Measurements from ENCODE around the gene SRGAP2B. TPM values are rescaled to one million over a fixed set of nuclear protein-coding genes. Genes with fewer than 3 reads are reported as not detected.
"Not testable (repeated sequence)": the region's sequence is repeated elsewhere in the genome, so short reads cannot be mapped to it uniquely, and the experiment has no call there.

The SRGAP2B gene
- polyA plus RNA-seq, 1 donor, result 12.4 TPM

DNA sequence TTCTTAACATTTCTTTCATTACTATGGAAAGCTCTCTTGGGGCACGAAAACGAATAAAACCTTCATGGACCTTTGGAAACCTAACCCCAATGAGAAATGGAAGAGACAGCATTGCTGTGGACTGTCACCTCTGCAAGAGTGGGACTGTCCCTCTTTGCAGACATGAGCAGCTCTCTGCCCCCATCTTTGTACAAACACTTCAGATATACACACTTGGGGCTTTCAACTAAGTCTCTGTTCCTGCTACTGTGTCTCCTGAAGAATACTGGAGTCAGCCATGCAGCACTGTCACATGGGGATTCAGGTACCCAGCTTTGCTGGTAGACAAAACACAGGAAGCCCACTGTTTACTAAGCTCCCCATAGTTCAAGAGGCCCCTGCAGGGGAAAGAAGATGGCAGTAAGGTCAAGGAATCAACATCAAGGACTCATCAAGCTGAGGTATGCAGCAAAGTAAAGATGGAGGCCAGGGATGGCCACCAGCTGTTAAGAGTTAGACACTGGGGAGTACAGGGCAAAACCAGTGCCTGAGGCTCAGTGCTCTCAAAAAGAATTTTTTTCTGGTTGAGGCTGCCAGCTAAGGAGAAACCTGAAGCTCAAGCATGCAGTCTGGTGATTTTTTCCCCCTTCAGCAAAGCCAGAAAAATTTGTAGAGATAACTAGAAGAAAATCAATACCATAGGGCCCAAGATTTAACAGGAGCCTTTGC lies 31.0 kb downstream of the SRGAP2B start:
- H3K36me3 ChIP-seq (ENCODE audit: control insufficient read depth, insufficient read depth, low read length), result not testable (repeated sequence)
- WGBS (ENCODE audit: insufficient coverage, low lambda C conversion rate), result no CpG with 5 or more reads among the region's 2 CpGs

DNA sequence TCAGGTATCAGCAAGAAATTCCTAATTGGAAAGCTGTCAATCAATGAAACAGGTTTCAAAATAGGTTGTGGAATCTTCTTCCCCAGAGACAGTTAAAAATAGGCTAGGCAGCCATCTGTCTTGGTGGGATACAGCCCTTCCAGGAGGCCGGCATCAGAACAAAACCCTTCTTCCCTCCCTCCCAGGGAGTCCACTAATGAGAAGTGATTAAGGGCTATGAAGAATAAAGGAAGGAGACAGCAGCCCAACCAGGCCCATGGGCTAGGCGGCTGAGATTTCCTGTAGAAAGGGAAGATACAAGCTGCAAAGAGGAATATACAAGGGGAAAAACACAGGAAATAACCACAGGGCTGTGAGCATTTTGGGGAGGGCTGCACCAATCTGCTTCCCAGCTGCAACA lies 31.8 kb downstream of the SRGAP2B start:
- not testable (repeated sequence) for DNase-seq; H3K4me3 ChIP-seq (ENCODE audit: low read length)
- WGBS (ENCODE audit: insufficient coverage, low lambda C conversion rate), result no CpG with 5 or more reads among the region's 2 CpGs

More for the DNA sequence above, 31.0 kb downstream of the SRGAP2B start:
- not testable (repeated sequence) for H3K4me1 ChIP-seq (ENCODE audit: control insufficient read depth, insufficient read depth, low read length); H3K4me3 ChIP-seq (ENCODE audit: low read length); H3K27me3 ChIP-seq (ENCODE audit: control insufficient read depth, insufficient read depth, low read length); DNase-seq; H3K27ac ChIP-seq (ENCODE audit: low read length); H3K9me3 ChIP-seq (ENCODE audit: control insufficient read depth, low read depth, low read length)

DNA sequence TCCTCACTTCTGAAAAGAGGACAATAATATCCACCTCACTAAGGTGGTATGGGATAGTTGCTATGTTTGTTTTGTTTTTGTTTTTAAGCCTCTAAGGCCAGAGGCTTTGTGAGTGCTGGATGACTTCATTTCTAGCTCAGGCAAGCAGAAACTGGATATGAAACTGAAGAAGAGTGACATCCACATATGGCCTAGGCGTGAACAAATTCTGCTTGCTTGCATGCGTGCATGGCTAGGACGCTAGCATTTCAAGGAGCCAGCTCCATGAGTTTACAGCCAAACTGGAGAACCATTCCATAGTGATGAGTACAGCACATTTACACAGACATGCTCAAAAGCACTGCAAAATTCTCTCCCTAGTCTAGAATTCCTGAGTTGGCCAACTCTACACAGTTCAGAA lies 36.9 kb downstream of the SRGAP2B start:
- not testable (repeated sequence) for H3K9me3 ChIP-seq (ENCODE audit: control insufficient read depth, low read depth, low read length); H3K4me3 ChIP-seq (ENCODE audit: low read length); H3K27me3 ChIP-seq (ENCODE audit: control insufficient read depth, insufficient read depth, low read length); H3K36me3 ChIP-seq (ENCODE audit: control insufficient read depth, insufficient read depth, low read length); H3K27ac ChIP-seq (ENCODE audit: low read length); H3K4me1 ChIP-seq (ENCODE audit: control insufficient read depth, insufficient read depth, low read length); DNase-seq
- no CpG with 5 or more reads among the region's 3 CpGs for WGBS (ENCODE audit: insufficient coverage, low lambda C conversion rate)

More for the DNA sequence above, 31.8 kb downstream of the SRGAP2B start:
- not testable (repeated sequence) for H3K27me3 ChIP-seq (ENCODE audit: control insufficient read depth, insufficient read depth, low read length); H3K36me3 ChIP-seq (ENCODE audit: control insufficient read depth, insufficient read depth, low read length); H3K27ac ChIP-seq (ENCODE audit: low read length); H3K9me3 ChIP-seq (ENCODE audit: control insufficient read depth, low read depth, low read length); H3K4me1 ChIP-seq (ENCODE audit: control insufficient read depth, insufficient read depth, low read length)

DNA sequence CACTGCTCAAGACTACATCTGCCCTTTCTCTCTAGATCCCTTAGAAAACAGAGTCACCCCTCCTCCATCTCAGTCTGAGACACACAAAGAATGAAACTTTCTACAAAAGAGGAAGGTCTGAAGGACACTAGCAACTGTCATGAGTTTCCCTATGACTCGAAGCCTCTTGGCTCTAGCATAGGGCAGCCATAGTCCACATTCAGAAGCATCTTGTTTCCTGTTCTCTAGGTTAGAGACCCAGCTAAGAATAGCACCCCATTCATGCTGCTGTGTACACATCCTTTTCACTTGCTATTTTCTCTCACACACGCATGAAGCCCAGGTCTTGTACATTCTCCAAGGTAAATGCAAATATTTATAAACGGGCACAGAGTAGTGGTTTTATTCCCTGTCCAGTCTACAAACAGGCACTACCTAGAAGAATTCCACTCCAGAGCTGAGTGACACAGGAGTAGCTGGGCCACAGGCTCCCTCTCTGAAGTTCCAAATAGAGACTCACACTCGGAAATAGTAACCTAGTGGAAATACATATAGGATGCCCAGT lies 39.8 kb downstream of the SRGAP2B start:
- H3K27me3 ChIP-seq (ENCODE audit: control insufficient read depth, insufficient read depth, low read length); H3K27ac ChIP-seq (ENCODE audit: low read length); DNase-seq; H3K4me3 ChIP-seq (ENCODE audit: low read length); H3K4me1 ChIP-seq (ENCODE audit: control insufficient read depth, insufficient read depth, low read length); H3K9me3 ChIP-seq (ENCODE audit: control insufficient read depth, low read depth, low read length); H3K36me3 ChIP-seq (ENCODE audit: control insufficient read depth, insufficient read depth, low read length): not testable (repeated sequence)
- no CpG with 5 or more reads among the region's 4 CpGs for WGBS (ENCODE audit: insufficient coverage, low lambda C conversion rate)

DNA sequence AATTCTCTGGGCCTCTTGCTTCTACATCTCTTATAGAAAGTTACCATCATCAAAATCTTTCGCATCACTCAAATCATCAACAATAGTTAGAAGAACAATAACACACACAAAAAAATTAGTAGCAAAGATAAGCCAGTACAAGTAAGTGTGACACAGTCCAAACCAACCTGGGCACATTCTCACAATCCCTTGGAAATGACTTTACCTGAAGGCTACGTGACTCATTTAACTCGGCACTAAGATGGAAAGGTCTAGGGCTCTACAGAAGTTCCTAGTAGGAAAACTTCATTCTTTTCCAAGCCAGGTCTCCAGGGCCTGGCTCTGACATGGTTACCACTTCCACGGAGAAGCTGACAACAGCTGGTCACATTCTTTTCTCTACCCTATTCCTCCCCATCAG lies 41.7 kb downstream of the SRGAP2B start:
- not testable (repeated sequence) for H3K4me3 ChIP-seq (ENCODE audit: low read length); DNase-seq; H3K9me3 ChIP-seq (ENCODE audit: control insufficient read depth, low read depth, low read length); H3K27me3 ChIP-seq (ENCODE audit: control insufficient read depth, insufficient read depth, low read length); H3K4me1 ChIP-seq (ENCODE audit: control insufficient read depth, insufficient read depth, low read length); H3K36me3 ChIP-seq (ENCODE audit: control insufficient read depth, insufficient read depth, low read length); H3K27ac ChIP-seq (ENCODE audit: low read length)
- WGBS (ENCODE audit: insufficient coverage, low lambda C conversion rate), result no CpG with 5 or more reads among the region's 4 CpGs

DNA sequence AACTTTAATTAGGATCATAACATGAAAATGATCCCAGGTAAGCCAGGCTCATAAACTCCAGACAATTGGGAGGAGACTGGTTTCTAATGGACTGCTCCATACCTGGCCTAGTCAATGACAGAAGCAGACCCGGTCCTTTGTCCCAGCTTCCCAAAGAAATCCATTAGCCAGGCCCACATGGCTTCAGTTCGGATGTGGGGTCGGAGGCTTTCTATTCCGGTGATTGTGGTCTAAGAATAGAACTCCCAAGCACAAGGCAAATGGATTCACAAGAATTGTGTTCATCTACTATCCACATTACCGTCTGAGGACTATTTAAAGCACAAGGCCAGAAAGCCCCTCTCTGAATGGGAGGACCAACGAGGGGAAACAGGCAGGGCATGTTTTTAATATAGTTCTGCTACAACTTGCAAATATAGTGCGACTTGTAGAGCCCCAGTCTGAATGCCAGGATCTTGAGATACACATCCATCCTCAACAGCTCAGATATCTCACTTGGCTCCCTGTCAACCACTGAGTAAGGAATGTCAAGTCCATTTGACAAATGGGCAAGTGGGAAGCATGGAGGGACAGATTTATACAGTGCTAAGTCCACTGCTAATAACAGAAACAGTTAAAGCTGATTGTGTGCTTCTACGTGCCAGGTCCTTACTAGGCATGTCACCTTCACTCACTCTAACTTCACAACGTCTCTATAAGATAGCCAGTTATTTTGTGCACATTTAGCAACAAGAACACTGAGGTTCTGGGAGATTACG lies 42.9 kb downstream of the SRGAP2B start:
- not testable (repeated sequence) for H3K27ac ChIP-seq (ENCODE audit: low read length); H3K36me3 ChIP-seq (ENCODE audit: control insufficient read depth, insufficient read depth, low read length); H3K4me1 ChIP-seq (ENCODE audit: control insufficient read depth, insufficient read depth, low read length); H3K9me3 ChIP-seq (ENCODE audit: control insufficient read depth, low read depth, low read length); DNase-seq; H3K4me3 ChIP-seq (ENCODE audit: low read length); H3K27me3 ChIP-seq (ENCODE audit: control insufficient read depth, insufficient read depth, low read length)
- no CpG with 5 or more reads among the region's 10 CpGs for whole genome bisulfite sequencing (ENCODE audit: insufficient coverage, low lambda C conversion rate)

DNA sequence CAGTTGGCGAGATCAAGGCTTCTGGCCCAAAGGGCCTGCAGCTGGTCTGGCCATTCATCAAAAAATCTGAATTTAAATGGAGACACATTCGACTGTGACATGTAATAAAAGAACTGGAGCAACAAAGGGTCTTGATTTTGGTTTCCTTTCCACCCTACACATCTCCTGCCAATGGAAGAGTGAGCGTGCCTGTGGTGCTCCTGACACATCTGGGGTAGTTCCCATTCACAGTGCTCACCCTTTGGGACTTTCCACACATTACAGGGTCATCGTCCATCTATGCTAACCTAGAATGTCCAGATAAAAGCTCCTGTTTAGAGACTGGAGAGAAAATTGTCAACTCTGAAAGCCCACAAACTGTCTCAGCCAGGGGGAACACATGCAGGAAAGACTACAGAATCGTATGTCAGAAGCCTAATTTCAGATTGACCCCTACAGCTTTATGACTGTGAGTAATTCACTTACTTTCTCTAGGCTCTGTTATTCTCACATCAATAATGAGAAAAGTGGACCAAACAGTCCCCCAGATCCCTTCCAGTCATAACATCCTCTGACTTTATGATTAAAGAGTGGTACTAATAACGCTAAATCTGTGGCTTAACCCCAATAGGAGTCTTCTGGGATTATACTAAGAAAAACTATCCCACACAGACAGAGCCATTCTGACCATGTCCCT lies 46.8 kb downstream of the SRGAP2B start:
- WGBS (ENCODE audit: insufficient coverage, low lambda C conversion rate), result no CpG with 5 or more reads among the region's 6 CpGs
- H3K4me1 ChIP-seq (ENCODE audit: control insufficient read depth, insufficient read depth, low read length); H3K27me3 ChIP-seq (ENCODE audit: control insufficient read depth, insufficient read depth, low read length); DNase-seq; H3K36me3 ChIP-seq (ENCODE audit: control insufficient read depth, insufficient read depth, low read length); H3K27ac ChIP-seq (ENCODE audit: low read length); H3K4me3 ChIP-seq (ENCODE audit: low read length); H3K9me3 ChIP-seq (ENCODE audit: control insufficient read depth, low read depth, low read length): not testable (repeated sequence)

DNA sequence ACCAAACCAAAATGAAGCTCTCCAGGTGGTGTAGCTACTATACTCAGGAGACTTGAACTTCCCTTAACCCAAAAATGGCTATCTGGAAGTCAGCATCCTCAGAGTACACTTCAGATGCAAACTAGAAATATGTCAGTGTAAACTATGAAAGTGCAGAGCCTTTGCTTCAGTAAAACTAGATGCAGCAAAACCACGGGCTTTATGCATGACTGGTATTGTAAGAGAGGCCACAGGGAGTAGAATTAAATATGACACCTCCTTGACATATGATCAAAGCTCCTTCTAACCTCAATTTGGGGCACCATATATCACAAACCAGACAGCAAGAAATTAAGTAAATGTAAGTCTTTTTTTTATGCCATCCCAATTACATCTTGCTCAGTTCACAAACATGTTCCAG lies 47.6 kb downstream of the SRGAP2B start:
- not testable (repeated sequence) for DNase-seq; H3K27ac ChIP-seq (ENCODE audit: low read length); H3K36me3 ChIP-seq (ENCODE audit: control insufficient read depth, insufficient read depth, low read length); H3K4me1 ChIP-seq (ENCODE audit: control insufficient read depth, insufficient read depth, low read length); H3K27me3 ChIP-seq (ENCODE audit: control insufficient read depth, insufficient read depth, low read length); H3K4me3 ChIP-seq (ENCODE audit: low read length); H3K9me3 ChIP-seq (ENCODE audit: control insufficient read depth, low read depth, low read length)
- no CpG with 5 or more reads among the region's 1 CpG for WGBS (ENCODE audit: insufficient coverage, low lambda C conversion rate)

DNA sequence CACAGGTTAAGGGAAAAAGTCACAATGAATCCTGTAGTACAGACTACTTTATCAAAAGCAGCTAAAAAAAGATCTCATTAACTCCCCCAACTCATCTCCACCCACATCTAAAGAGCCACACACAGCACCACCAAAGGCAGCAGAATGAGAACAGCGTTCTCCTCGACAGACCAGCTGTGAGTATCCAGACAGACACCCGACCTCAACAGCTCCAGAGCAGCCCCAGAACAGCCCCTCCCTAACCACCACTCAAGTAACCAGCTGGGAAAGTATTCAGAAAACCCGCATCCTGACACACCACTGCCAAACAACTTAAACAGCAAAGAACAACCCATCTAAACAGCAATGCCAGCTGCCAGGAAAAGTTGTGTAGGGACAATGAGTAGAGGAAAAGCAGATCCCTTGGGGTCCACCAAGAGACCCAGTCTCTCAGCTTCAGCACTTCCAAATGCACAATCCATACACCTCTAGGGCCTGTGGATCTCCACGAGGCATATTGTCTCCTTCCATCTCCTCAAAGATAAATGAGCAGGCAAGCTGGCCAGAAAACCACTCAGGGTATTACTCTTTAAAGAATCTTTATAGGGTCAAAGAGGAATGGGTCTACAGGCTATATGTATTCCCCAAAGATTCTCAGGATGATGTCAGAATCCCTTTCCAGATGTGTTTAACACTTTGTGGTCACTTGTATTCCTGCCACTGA lies 49.4 kb downstream of the SRGAP2B start:
- not testable (repeated sequence) for H3K27ac ChIP-seq (ENCODE audit: low read length)

DNA sequence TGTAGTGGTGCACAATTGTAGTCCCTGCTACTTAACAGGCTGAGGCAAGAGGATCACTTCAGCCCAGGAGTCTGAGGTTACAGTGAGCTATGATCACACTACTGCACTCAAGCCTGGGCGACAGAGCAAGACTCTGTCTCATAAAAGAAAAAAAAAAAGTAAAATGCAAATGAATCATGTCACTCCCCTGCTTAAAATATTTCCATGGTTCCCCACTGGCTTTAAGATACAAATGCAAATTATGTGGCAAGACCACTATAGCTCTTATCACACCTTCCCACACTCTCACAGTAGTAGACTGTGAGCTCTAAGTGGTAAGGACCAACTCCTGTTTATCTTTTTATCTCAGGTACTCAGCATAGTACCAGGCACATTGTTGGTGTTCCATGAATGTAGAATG lies 53.6 kb downstream of the SRGAP2B start:
- no CpG with 5 or more reads among the region's 1 CpG for WGBS (ENCODE audit: insufficient coverage, low lambda C conversion rate)
- H3K4me1 ChIP-seq (ENCODE audit: control insufficient read depth, insufficient read depth, low read length); H3K27ac ChIP-seq (ENCODE audit: low read length); H3K4me3 ChIP-seq (ENCODE audit: low read length); H3K36me3 ChIP-seq (ENCODE audit: control insufficient read depth, insufficient read depth, low read length); DNase-seq; H3K9me3 ChIP-seq (ENCODE audit: control insufficient read depth, low read depth, low read length); H3K27me3 ChIP-seq (ENCODE audit: control insufficient read depth, insufficient read depth, low read length): not testable (repeated sequence)

More for the DNA sequence above, 49.4 kb downstream of the SRGAP2B start:
- not testable (repeated sequence) for H3K4me1 ChIP-seq (ENCODE audit: control insufficient read depth, insufficient read depth, low read length); H3K27me3 ChIP-seq (ENCODE audit: control insufficient read depth, insufficient read depth, low read length); DNase-seq; H3K9me3 ChIP-seq (ENCODE audit: control insufficient read depth, low read depth, low read length); H3K4me3 ChIP-seq (ENCODE audit: low read length); H3K36me3 ChIP-seq (ENCODE audit: control insufficient read depth, insufficient read depth, low read length)
- no CpG with 5 or more reads among the region's 5 CpGs for WGBS (ENCODE audit: insufficient coverage, low lambda C conversion rate)
